Neuronal stem cell (in vitro differentiated cells): ENCODE measurements around the gene SLC35G2.

Experiments
- DNase-seq: peaks from one replicate; pipeline ENCODE4 v3.0.0-alpha.2; 2013; ENCODE audit warnings: low spot score
- H2AFZ ChIP-seq: one replicate; pipeline ENCODE4 v1.6.1; 2013; ENCODE audit warnings: mild to moderate bottlenecking, low read length, inconsistent platforms
- H2AK5ac ChIP-seq: 2 replicates; pipeline ENCODE4 v1.6.1; 2013; ENCODE audit warnings: low read depth, mild to moderate bottlenecking, inconsistent platforms, low read length, moderate library complexity, mixed read lengths
- H2BK120ac ChIP-seq: 2 replicates; pipeline ENCODE4 v1.6.1; 2013; ENCODE audit warnings: low read depth, mild to moderate bottlenecking, inconsistent platforms, low read length, moderate library complexity, mixed read lengths
- H2BK12ac ChIP-seq: one replicate; pipeline ENCODE4 v1.6.1; 2013; ENCODE audit warnings: low read length, inconsistent platforms
- H2BK15ac ChIP-seq: 2 replicates; pipeline ENCODE4 v1.6.1; 2013; ENCODE audit warnings: mild to moderate bottlenecking, low read length, inconsistent platforms, mixed read lengths
- H2BK5ac ChIP-seq: one replicate; pipeline ENCODE4 v1.6.1; 2013; ENCODE audit warnings: inconsistent platforms, mild to moderate bottlenecking, low read length, moderate library complexity
- H3K14ac ChIP-seq: one replicate; pipeline ENCODE4 v1.6.1; 2013; ENCODE audit warnings: low read length, inconsistent platforms
- H3K18ac ChIP-seq: 2 replicates; pipeline ENCODE4 v1.6.1; 2013; ENCODE audit warnings: low read length, inconsistent platforms
- H3K23ac ChIP-seq: 2 replicates; pipeline ENCODE4 v1.6.1; 2013; ENCODE audit warnings: low read depth, mild to moderate bottlenecking, mixed read lengths, low read length, inconsistent platforms; ENCODE audit not compliant: poor library complexity
- H3K27ac ChIP-seq: replicated peaks from 3 replicates; pipeline ENCODE4 v1.5.1; 2013; ENCODE audit warnings: low read length, inconsistent platforms
- H3K27me3 ChIP-seq, 3 experiments: 2 replicates each; pipeline ENCODE4 v1.6.1; 2013; ENCODE audit warnings: low read length in 3 of 3, mild to moderate bottlenecking in 2 of 3, inconsistent platforms in 1 of 3, low read depth in 1 of 3, mixed read lengths in 1 of 3, moderate library complexity in 1 of 3; ENCODE audit not compliant: control insufficient read depth in 3 of 3, insufficient read depth in 3 of 3
- H3K36me3 ChIP-seq, 2 donors: replicated peaks in 1 of 2; 2 replicates each; pipeline ENCODE4 v1.6.1; 2013; ENCODE audit warnings: low read length in 2 of 2; ENCODE audit not compliant: control insufficient read depth in 2 of 2, insufficient read depth in 2 of 2
- H3K4ac ChIP-seq: 2 replicates; pipeline ENCODE4 v1.6.1; 2013; ENCODE audit warnings: inconsistent platforms, mild to moderate bottlenecking, low read length, moderate library complexity
- H3K4me1 ChIP-seq, 2 donors: 1 replicate in 1 of 2; 2 replicates in 1 of 2; pipeline ENCODE4 v1.6.1; 2013; ENCODE audit warnings: low read length in 2 of 2, low read depth in 1 of 2; ENCODE audit not compliant: control insufficient read depth in 2 of 2, insufficient read depth in 1 of 2
- H3K4me2 ChIP-seq: one replicate; pipeline ENCODE4 v1.6.1; 2013; ENCODE audit warnings: mild to moderate bottlenecking, low read length, inconsistent platforms; ENCODE audit not compliant: insufficient read depth, poor library complexity, severe bottlenecking
- H3K4me3 ChIP-seq, 2 donors: 2 replicates each; pipeline ENCODE4 v1.5.1; 2013; ENCODE audit warnings: low read length in 2 of 2, mild to moderate bottlenecking in 2 of 2, inconsistent platforms in 1 of 2, moderate library complexity in 1 of 2
- H3K79me1 ChIP-seq: one replicate; pipeline ENCODE4 v1.6.1; 2013; ENCODE audit warnings: low read depth, mild to moderate bottlenecking, inconsistent platforms, low read length, moderate library complexity
- H3K9ac ChIP-seq: one replicate; pipeline ENCODE4 v1.6.1; 2013; ENCODE audit warnings: mild to moderate bottlenecking, low read depth, low read length, inconsistent platforms; ENCODE audit not compliant: poor library complexity
- H3K9me3 ChIP-seq, 2 donors: replicated peaks in 1 of 2; 2 replicates each; pipeline versions ENCODE3 to v1.6.1; 2013; ENCODE audit warnings: low read length in 2 of 2, mild to moderate bottlenecking in 2 of 2, inconsistent platforms in 1 of 2, low read depth in 1 of 2, mixed read lengths in 1 of 2, moderate library complexity in 1 of 2; ENCODE audit not compliant: control insufficient read depth in 2 of 2, insufficient read depth in 1 of 2
- H4K8ac ChIP-seq: one replicate; pipeline ENCODE4 v1.6.1; 2013; ENCODE audit warnings: low read depth, mild to moderate bottlenecking, inconsistent platforms, low read length, moderate library complexity
- H4K91ac ChIP-seq: one replicate; pipeline ENCODE4 v1.6.1; 2013; ENCODE audit warnings: low read length, low read depth, mild to moderate bottlenecking, inconsistent platforms; ENCODE audit not compliant: poor library complexity
- WGBS, 2 donors: extraction: QIAGEN DNeasy Blood & Tissue Kit; methylation state at CpG; one replicate each; pipeline ENCODE4 v1.1.7; 2013; ENCODE audit warnings: missing lambda C conversion rate in 2 of 2, mixed read lengths in 1 of 2; ENCODE audit not compliant: insufficient read length in 2 of 2, insufficient replicate concordance in 1 of 2; ENCODE audit errors: extremely low coverage in 2 of 2; 5-methylcytosine and 5-hydroxymethylcytosine counted together

SLC35G2 gene

DNA sequence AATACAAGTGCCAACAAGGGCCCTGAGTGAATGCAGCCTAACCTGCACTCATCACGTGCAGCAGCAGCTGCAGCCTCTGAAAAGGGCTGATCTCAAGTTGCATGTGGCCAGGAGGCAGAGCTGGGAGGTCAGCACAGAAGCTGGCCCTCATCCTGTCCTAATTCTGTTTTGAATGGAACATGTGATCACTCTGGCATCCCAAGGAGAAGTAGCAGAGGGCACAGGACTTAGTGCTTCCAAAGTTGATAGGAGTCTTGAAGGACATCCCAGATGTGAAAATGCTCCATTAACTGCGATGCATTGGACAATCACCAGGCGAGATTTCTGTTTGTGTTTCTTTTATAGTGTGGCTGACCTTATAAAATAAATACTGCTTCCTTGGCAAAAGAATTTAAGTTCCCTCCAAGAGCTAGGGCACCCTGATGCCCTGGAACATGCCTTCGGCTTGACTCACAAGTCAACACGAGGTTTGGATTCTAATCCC lies 35.2 kb upstream of the SLC35G2 start:
- H2BK5ac ChIP-seq = no peak overlapping the region
- WGBS, 2 donors = no CpG with 5 or more reads among the region's 5 CpGs

DNA sequence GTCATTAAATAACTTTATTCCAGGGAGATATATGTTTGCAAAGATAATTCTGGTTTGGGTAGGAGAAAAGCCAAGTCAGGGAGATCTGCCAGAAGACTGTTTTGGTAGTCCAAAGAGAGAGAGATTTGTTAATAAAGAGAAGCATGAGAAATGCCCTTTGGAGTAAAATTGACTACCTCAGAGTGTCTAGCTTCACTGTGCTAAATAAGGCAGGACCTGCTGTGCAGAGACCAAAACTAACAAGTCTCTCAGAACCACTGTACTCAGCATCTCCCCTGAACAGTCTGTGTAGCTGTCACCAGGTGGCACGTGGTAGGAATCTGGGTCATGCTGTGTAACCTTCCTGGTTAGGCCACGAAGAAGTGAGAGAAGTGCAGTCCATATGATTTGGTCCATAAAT lies 31.6 kb upstream of the SLC35G2 start:
- H3K27me3 ChIP-seq = no peaks in the 10 kb centered on the region
- no peak overlapping the region for H2AK5ac ChIP-seq
- peak overlapping the region; percentile 62 for H2AFZ ChIP-seq
- H4K8ac ChIP-seq = no peak overlapping the region
- H3K14ac ChIP-seq = no peak overlapping the region
- no peak overlapping the region for H3K4ac ChIP-seq
- no peak overlapping the region for H2BK5ac ChIP-seq
- no peaks in the 10 kb centered on the region for H3K36me3 ChIP-seq
- no peak overlapping the region for H2BK15ac ChIP-seq
- no peak for DNase-seq
- H3K23ac ChIP-seq = no peak overlapping the region
- no peak overlapping the region for H2BK120ac ChIP-seq
- H3K9me3 ChIP-seq = no peaks in the 10 kb centered on the region
- H3K18ac ChIP-seq = no peak overlapping the region
- WGBS, 2 donors = no CpG with 5 or more reads among the region's 2 CpGs
- no peak overlapping the region for H3K9ac ChIP-seq
- H3K27ac ChIP-seq = no peak overlapping the region
- no peak overlapping the region for H3K4me2 ChIP-seq
- H2BK12ac ChIP-seq = no peak overlapping the region
- H3K4me3 ChIP-seq = no peak overlapping the region
- H4K91ac ChIP-seq = no peak overlapping the region
- H3K4me1 ChIP-seq = peaks cover 5 to 16% of the 10 kb centered on the region in 2 donors
- H3K79me1 ChIP-seq = no peaks in the 10 kb centered on the region

More for the DNA sequence above, 35.2 kb upstream of the SLC35G2 start:
- no peak overlapping the region for H3K9ac ChIP-seq
- H3K27me3 ChIP-seq = no peaks in the 10 kb centered on the region
- no peak overlapping the region for H3K4me3 ChIP-seq
- H2BK12ac ChIP-seq = no peak overlapping the region
- no peak overlapping the region for H3K23ac ChIP-seq
- no peak overlapping the region for H3K27ac ChIP-seq
- no peaks in the 10 kb centered on the region for H3K9me3 ChIP-seq
- H2BK120ac ChIP-seq = no peak overlapping the region
- H3K79me1 ChIP-seq = no peaks in the 10 kb centered on the region
- no peak for DNase-seq
- peaks cover 9 to 14% of the 10 kb centered on the region in 2 donors for H3K4me1 ChIP-seq
- H3K18ac ChIP-seq = no peak overlapping the region
- H2AFZ ChIP-seq = peak overlapping the region; percentile 42
- H4K91ac ChIP-seq = no peak overlapping the region
- no peak overlapping the region for H4K8ac ChIP-seq
- H2BK15ac ChIP-seq = no peak overlapping the region
- H3K4me2 ChIP-seq = no peak overlapping the region
- H3K14ac ChIP-seq = no peak overlapping the region
- H2AK5ac ChIP-seq = no peak overlapping the region
- H3K4ac ChIP-seq = no peak overlapping the region
- H3K36me3 ChIP-seq = no peaks in the 10 kb centered on the region

DNA sequence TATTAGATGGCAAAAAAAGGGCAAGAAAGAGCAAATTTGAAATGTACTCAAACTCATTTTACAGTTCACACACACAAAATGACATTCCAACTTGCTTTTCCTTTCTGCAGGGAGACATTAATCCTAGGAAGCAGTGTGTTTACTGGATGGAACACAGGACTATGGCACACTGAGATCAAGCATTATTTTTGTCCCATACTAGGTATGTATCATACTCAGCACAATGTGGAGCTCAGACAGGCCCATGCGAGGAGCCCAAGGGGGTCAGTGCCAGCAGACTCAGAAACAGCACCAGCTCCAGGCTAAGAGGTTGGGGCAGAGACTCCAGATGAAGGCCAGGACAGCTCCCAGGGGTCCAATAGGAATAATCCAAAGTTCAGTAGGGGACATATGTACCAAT lies 30.8 kb upstream of the SLC35G2 start:
- Histone ChIP-seq H3K79me1 (no peaks in the 10 kb centered on the region), H3K18ac (no peak overlapping the region), H3K27me3 (no peaks in the 10 kb centered on the region), H2BK15ac (no peak overlapping the region), H2BK5ac (no peak overlapping the region), H3K9ac (no peak overlapping the region), H3K14ac (no peak overlapping the region), H3K4me3 (no peak overlapping the region), H3K23ac (no peak overlapping the region), H3K9me3 (no peaks in the 10 kb centered on the region), H2AK5ac (no peak overlapping the region), H3K4me2 (no peak overlapping the region), H2BK12ac (no peak overlapping the region), H2BK120ac (no peak overlapping the region), H3K4me1 (peaks cover 8 to 22% of the 10 kb centered on the region in 2 donors), H3K4ac (no peak overlapping the region), H4K8ac (no peak overlapping the region), H4K91ac (no peak overlapping the region), H3K36me3 (no peaks in the 10 kb centered on the region), H2AFZ (no peak overlapping the region), H3K27ac (no peak overlapping the region)
- no peak for DNase-seq
- no CpG with 5 or more reads among the region's 1 CpG for WGBS, 2 donors

DNA sequence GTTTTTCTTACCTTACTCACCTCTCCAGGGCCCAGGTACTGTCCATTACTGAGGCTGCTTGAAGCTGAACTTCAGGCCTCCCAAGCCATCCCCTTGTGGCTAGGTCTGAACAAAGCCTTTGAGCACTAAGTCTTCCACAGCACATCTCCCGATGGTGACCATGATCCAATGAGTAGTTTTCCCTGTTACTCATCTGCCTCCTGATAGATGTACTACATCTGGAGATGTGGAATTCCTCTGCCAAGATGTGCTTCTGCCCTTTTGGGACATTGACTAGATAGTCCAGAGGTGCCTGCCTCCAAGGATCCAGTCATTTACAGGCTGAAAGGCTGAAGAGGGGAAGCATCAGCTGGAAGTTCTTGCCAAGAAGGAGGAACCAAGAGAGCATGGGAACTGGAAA lies 28.9 kb upstream of the SLC35G2 start:
- no peak overlapping the region for H2AFZ ChIP-seq
- no peak overlapping the region for H3K9ac ChIP-seq
- H2BK12ac ChIP-seq = no peak overlapping the region
- no peak overlapping the region for H2AK5ac ChIP-seq
- H4K91ac ChIP-seq = no peak overlapping the region
- no peak overlapping the region for H3K4me2 ChIP-seq
- H2BK15ac ChIP-seq = no peak overlapping the region
- H3K4ac ChIP-seq = no peak overlapping the region
- H3K79me1 ChIP-seq = no peaks in the 10 kb centered on the region
- H3K18ac ChIP-seq = no peak overlapping the region
- no peak overlapping the region for H3K4me3 ChIP-seq
- peaks cover 6 to 29% of the 10 kb centered on the region in 2 donors for H3K4me1 ChIP-seq
- no peak overlapping the region for H2BK120ac ChIP-seq
- no peak overlapping the region for H3K14ac ChIP-seq
- H3K36me3 ChIP-seq = no peaks in the 10 kb centered on the region
- H4K8ac ChIP-seq = no peak overlapping the region
- DNase-seq = no peak
- no peak overlapping the region for H3K27ac ChIP-seq
- H2BK5ac ChIP-seq = no peak overlapping the region
- H3K23ac ChIP-seq = no peak overlapping the region
- no CpG with 5 or more reads among the region's 1 CpG for WGBS, 2 donors
- H3K9me3 ChIP-seq = no peaks in the 10 kb centered on the region
- H3K27me3 ChIP-seq = no peaks in the 10 kb centered on the region
